HepG2 (cell line): Measurements from ENCODE around the gene SSC4D. TPM values are rescaled to one million over a fixed set of nuclear protein-coding genes. Genes with fewer than 3 reads are reported as not detected.

ENCODE experiments used
- ATM ChIP-seq: fragments of 450-650 bp; IDR thresholded peaks from 2 replicates; pipeline ENCODE4 v1.7.1; 2017; ENCODE audit warnings: mild to moderate bottlenecking, borderline replicate concordance
- BCLAF1 ChIP-seq: fragments of 450-650 bp; IDR thresholded peaks from 2 replicates; pipeline ENCODE4 v1.6.1; 2017; ENCODE audit warnings: mild to moderate bottlenecking
- EP300 ChIP-seq, 3 experiments: sonication (generic) in 1 of 3; formaldehyde crosslinking in 1 of 3; IDR thresholded peaks; 2 replicates each; pipeline versions ENCODE4 v1.5.1 to v1.6.1; 2011 to 2020; ENCODE audit warnings: low read depth in 2 of 3, low read length in 2 of 3, borderline replicate concordance in 1 of 3, improper control_type of control experiment in 1 of 3, mild to moderate bottlenecking in 1 of 3, missing genetic modification reagents in 1 of 3, moderate library complexity in 1 of 3
- HNF1A ChIP-seq, 2 experiments: sonication (generic) in 1 of 2; formaldehyde crosslinking in 1 of 2; IDR thresholded peaks; 2 replicates each; pipeline versions ENCODE4 v1.4.0 to v1.6.1; 2016 to 2020; ENCODE audit warnings: borderline replicate concordance in 1 of 2, low read depth in 1 of 2, mild to moderate bottlenecking in 1 of 2, missing genetic modification reagents in 1 of 2
- HNF4A ChIP-seq: sonication (generic); formaldehyde crosslinking; IDR thresholded peaks from 2 replicates; pipeline ENCODE4 v1.4.0; 2020; ENCODE audit warnings: missing genetic modification reagents
- MATR3 ChIP-seq: sonication (generic); formaldehyde crosslinking; IDR thresholded peaks from 2 replicates; pipeline ENCODE4 v1.4.0; 2020; ENCODE audit warnings: missing genetic modification reagents
- ZKSCAN1 ChIP-seq: fragments of 150-350 bp; IDR thresholded peaks from 2 replicates; pipeline ENCODE4 v1.6.1; 2014; ENCODE audit warnings: low read length
- ZNF513 ChIP-seq: sonication (generic); formaldehyde crosslinking; conservative IDR thresholded peaks from 2 replicates; pipeline ENCODE4 v1.5.0; 2020; ENCODE audit warnings: missing genetic modification reagents
- ZNF557 ChIP-seq: sonication (generic); formaldehyde crosslinking; IDR thresholded peaks from 2 replicates; pipeline ENCODE4 v1.4.0; 2020; ENCODE audit warnings: missing genetic modification reagents
- ZNF597 ChIP-seq: sonication (generic); formaldehyde crosslinking; IDR thresholded peaks from 2 replicates; pipeline ENCODE4 v1.5.0; 2020; ENCODE audit warnings: missing genetic modification reagents
- ZNF784 ChIP-seq: sonication (generic); formaldehyde crosslinking; IDR thresholded peaks from 2 replicates; pipeline ENCODE4 v1.5.1; 2020; ENCODE audit warnings: missing genetic modification reagents, mild to moderate bottlenecking, borderline replicate concordance
- ZSCAN22 ChIP-seq: sonication (generic); formaldehyde crosslinking; IDR thresholded peaks from 2 replicates; pipeline ENCODE4 v1.4.0; 2020; ENCODE audit warnings: mild to moderate bottlenecking, missing genetic modification reagents
- polyA plus RNA-seq, 8 experiments: library from polyadenylated mRNA; depleted of rRNA in 3 of 8; stranded (reverse) in 7 of 8; unstranded in 1 of 8; fragments of >200 nt; fragmentation: Illumina TruSeq in 4 of 8; extraction: Trizol in 4 of 8; gene quantifications; 2 replicates each; pipeline versions ENCODE4 v1.2.1 to v1.2.3, GENCODE V29; 2011 to 2016; ENCODE audit warnings: low read depth in 4 of 8, missing spikeins in 1 of 8, mixed read lengths in 1 of 8; ENCODE audit not compliant: insufficient read depth in 1 of 8
- total RNA-seq, 5 experiments: library from RNA; depleted of rRNA; stranded (reverse); fragments of >200 nt; fragmentation: Illumina TruSeq; extraction: Trizol; gene quantifications; 2 replicates each; pipeline ENCODE4 v1.2.3, GENCODE V29; 2016; ENCODE audit warnings: low read depth in 1 of 5

Gene SSC4D
- total and polyA plus RNA-seq, 2 of the 13 experiments (the other 11 are each of a cell fraction or from before 2014, with no cell fraction given), result 33.3 to 63.8 TPM

GRCh38 chr7:76343931-76344321, 65.6 kb downstream of the SSC4D start (continued):
- TF ChIP-seq BCLAF1 (no peak), ZNF597 (CRISPR knock-in tag) (no peak), ZNF557 (CRISPR knock-in tag) (no peak), ATM (no peak), ZNF784 (no peak), EP300 (IDR thresholded peaks at IDR 0.05; ENCODE audit: low read depth in 2 of 2, low read length in 2 of 2) (peak in 1 of 2 experiments; percentile 61; a peak in 1 of 4 replicates), EP300 (CRISPR knock-in tag; IDR thresholded peaks at IDR 0.05; ENCODE audit: borderline replicate concordance) (no peak), ZSCAN22 (no peak), MATR3 (CRISPR knock-in tag) (no peak), HNF4A (peak; percentile 96), ZNF513 (no peak), ZKSCAN1 (no peak), HNF1A (IDR thresholded peaks at IDR 0.05; ENCODE audit: low read depth) (no peak), HNF1A (CRISPR knock-in tag; IDR thresholded peaks at IDR 0.05; ENCODE audit: borderline replicate concordance) (no peak)
